ENCODE results near the gene ZBTB7C.

ZBTB7C gene

DNA sequence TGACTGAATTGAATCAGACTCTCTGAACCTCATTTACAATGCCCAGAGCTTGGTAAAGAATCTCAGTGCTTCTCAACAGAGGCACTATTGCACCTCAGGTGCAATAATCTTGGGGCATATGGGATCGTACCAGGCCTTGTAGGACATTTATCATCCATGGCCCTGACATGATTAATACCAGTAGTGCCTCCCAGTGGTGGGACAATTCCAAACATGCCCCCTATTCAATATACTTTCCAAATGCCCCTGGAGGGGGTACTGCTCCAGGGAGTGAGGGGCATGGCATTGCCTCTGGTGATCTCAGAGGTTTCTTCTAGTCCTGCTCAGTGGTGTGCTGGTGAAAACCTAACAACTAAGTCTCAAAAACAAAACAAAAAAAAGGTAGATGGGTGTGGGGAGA lies 303.9 kb downstream of the ZBTB7C start:
- TF ChIP-seq FOXP2 (optimal IDR thresholded peaks at IDR 0.05; ENCODE audit: borderline replicate concordance, extremely low read depth, extremely low read length, insufficient read depth): no peak

DNA sequence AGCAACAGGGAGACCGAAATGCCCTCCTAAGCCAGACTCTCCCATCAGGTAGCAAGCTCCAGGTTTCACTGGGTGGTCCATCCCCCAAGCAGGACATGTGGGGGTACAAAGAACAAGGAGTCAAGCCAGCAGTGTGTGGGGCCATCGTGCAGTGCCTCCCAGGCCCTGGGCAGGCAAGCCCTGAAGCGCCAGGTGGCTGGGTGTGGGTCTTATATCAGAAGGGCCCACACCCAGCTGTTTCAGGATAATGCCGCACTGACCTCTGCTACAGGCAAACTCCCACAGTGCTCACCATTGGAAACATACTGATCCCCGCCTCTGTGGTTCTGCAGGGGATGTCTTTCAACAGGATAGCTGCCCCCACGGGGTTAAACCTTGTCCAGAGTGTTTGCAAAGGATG lies 304.5 kb downstream of the ZBTB7C start:
- TF ChIP-seq SIN3A (IDR thresholded peaks at IDR 0.05; ENCODE audit: borderline replicate concordance, insufficient read depth, low read length) (no peak), FOXP2 (optimal IDR thresholded peaks at IDR 0.05; ENCODE audit: borderline replicate concordance, extremely low read depth, extremely low read length, insufficient read depth) (no peak), TAF1 (IDR thresholded peaks at IDR 0.05; ENCODE audit: borderline replicate concordance, insufficient read depth, low read length) (no peak)

DNA sequence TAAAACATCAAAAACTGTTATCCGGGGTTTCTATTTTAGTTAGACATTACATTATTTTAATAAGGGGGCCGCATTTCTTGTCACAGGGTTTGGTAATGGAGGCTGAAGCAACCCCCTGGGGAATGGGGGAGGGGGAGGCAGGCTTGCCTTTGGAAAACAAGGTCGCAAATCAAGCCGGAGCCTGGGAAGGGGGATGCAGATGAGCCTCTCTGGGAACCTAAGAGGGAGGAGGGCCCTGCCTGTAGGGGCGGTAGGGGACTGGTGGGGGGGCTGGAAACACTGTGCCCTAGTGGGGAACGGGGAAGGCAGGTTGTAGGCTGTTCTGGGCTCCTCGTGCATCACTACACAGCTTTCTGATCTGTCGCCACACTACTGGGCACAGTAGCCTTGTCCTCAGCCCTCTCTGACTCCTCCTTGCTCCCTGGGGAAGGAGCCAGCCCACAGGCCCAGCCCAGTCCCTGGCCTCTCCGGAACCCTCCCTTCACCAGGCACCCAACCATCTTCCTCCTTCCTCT lies 308.5 kb downstream of the ZBTB7C start:
- TF ChIP-seq, protein P1, sequence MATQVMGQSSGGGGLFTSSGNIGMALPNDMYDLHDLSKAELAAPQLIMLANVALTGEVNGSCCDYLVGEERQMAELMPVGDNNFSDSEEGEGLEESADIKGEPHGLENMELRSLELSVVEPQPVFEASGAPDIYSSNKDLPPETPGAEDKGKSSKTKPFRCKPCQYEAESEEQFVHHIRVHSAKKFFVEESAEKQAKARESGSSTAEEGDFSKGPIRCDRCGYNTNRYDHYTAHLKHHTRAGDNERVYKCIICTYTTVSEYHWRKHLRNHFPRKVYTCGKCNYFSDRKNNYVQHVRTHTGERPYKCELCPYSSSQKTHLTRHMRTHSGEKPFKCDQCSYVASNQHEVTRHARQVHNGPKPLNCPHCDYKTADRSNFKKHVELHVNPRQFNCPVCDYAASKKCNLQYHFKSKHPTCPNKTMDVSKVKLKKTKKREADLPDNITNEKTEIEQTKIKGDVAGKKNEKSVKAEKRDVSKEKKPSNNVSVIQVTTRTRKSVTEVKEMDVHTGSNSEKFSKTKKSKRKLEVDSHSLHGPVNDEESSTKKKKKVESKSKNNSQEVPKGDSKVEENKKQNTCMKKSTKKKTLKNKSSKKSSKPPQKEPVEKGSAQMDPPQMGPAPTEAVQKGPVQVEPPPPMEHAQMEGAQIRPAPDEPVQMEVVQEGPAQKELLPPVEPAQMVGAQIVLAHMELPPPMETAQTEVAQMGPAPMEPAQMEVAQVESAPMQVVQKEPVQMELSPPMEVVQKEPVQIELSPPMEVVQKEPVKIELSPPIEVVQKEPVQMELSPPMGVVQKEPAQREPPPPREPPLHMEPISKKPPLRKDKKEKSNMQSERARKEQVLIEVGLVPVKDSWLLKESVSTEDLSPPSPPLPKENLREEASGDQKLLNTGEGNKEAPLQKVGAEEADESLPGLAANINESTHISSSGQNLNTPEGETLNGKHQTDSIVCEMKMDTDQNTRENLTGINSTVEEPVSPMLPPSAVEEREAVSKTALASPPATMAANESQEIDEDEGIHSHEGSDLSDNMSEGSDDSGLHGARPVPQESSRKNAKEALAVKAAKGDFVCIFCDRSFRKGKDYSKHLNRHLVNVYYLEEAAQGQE (IDR thresholded peaks at IDR 0.05; ENCODE audit: insufficient read depth in 1 of 2, low read depth in 2 of 2, low read length in 2 of 2): no peak
- TF ChIP-seq POLR2AphosphoS5 (IDR thresholded peaks at IDR 0.05; ENCODE audit: low read depth, low read length): no peak
- TF ChIP-seq TAF1 (IDR thresholded peaks at IDR 0.05; ENCODE audit: borderline replicate concordance, insufficient read depth, low read length): no peak
- TF ChIP-seq SIN3A (IDR thresholded peaks at IDR 0.05; ENCODE audit: borderline replicate concordance, insufficient read depth, low read length): no peak
- TF ChIP-seq FOXP2 (optimal IDR thresholded peaks at IDR 0.05; ENCODE audit: borderline replicate concordance, extremely low read depth, extremely low read length, insufficient read depth): no peak

DNA sequence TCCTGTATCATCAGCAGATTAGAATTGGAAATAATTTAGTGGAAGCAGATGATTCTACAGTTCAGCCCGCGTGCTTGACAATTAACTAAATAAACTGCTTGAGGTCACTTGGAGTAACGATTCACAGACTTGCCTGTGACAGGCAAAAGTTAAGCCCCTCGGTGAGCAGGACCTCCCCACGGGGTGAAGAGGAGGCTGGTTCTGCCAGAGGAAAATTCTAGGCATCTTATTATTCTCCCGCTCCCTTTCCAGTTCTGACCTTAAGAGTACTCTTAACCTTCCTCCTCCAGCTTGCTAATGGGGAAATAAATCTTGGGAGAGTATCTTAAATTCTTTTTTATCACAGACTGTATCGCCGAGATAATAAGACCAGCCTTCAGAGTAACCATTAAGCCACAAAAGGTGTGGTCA lies 309.0 kb downstream of the ZBTB7C start:
- TF ChIP-seq FOXP2 (optimal IDR thresholded peaks at IDR 0.05; ENCODE audit: borderline replicate concordance, extremely low read depth, extremely low read length, insufficient read depth) (no peak), POLR2AphosphoS5 (IDR thresholded peaks at IDR 0.05; ENCODE audit: low read depth, low read length) (no peak), SIN3A (IDR thresholded peaks at IDR 0.05; ENCODE audit: borderline replicate concordance, insufficient read depth, low read length) (no peak), TAF1 (IDR thresholded peaks at IDR 0.05; ENCODE audit: borderline replicate concordance, insufficient read depth, low read length) (no peak)
- TF ChIP-seq, protein P1 (IDR thresholded peaks at IDR 0.05; ENCODE audit: insufficient read depth in 1 of 2, low read depth in 2 of 2, low read length in 2 of 2): no peak

DNA sequence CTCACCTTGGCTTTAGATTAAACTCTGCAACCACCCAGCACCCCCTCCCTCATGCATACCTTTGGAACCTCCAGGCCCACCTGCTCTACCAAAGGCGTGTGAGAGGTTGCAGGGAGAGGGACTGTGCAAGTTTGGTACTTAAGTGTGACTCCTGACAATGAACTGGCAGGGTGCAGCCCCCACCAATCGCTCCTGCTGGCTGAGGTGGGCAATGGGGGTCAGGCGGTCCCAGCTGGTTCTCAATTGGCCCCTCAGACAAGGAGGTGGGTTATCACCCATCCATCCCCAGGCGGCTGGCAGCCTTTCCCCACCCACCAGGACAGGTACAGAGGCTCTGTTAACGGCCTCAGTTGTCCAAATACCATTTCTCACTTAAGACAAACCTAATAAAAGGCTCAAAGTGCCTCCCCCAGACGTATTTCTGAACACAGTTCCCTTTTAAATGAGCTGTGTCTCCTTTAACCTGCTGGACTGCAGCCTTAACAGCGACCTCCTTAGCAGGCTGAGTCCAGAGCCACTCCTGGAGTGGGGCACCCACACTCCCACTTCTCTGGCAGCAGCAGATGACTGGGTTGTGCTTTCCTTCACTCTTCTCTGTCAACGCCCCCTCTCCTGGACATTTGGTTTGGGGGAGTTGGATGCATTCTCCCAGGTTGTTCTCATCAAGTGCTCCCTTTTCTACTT lies 309.6 kb downstream of the ZBTB7C start:
- TF ChIP-seq POLR2AphosphoS5 (IDR thresholded peaks at IDR 0.05; ENCODE audit: low read depth, low read length): no peak
- no peak for TF ChIP-seq TAF1 (IDR thresholded peaks at IDR 0.05; ENCODE audit: borderline replicate concordance, insufficient read depth, low read length)
- TF ChIP-seq SIN3A (IDR thresholded peaks at IDR 0.05; ENCODE audit: borderline replicate concordance, insufficient read depth, low read length): no peak
- TF ChIP-seq, protein P1 (IDR thresholded peaks at IDR 0.05; ENCODE audit: insufficient read depth in 1 of 2, low read depth in 2 of 2, low read length in 2 of 2): no peak
- TF ChIP-seq FOXP2 (optimal IDR thresholded peaks at IDR 0.05; ENCODE audit: borderline replicate concordance, extremely low read depth, extremely low read length, insufficient read depth): no peak

DNA sequence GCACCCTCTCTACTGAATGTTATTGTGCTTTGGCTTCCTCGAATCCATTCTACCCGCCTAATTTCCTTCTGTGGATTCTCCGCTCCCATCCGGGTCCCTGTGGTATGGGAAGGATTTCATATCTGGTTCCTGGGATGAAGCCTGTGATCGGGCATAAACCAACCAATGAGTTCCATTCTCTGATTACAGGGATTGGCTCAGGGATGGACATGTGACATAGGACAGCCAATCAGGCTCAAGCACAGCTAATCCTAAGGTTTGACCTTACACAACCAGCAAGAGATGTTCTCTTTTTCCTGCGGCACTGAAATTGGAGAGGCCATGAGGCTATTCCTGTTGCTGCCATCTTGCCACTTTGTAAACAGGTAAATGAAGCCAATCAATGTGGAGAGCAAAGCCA lies 310.6 kb downstream of the ZBTB7C start:
- TF ChIP-seq TAF1 (IDR thresholded peaks at IDR 0.05; ENCODE audit: borderline replicate concordance, insufficient read depth, low read length) (no peak), FOXP2 (optimal IDR thresholded peaks at IDR 0.05; ENCODE audit: borderline replicate concordance, extremely low read depth, extremely low read length, insufficient read depth) (no peak), POLR2AphosphoS5 (IDR thresholded peaks at IDR 0.05; ENCODE audit: low read depth, low read length) (no peak), SIN3A (IDR thresholded peaks at IDR 0.05; ENCODE audit: borderline replicate concordance, insufficient read depth, low read length) (no peak)
- TF ChIP-seq, protein P1 (IDR thresholded peaks at IDR 0.05; ENCODE audit: insufficient read depth in 1 of 2, low read depth in 2 of 2, low read length in 2 of 2): no peak
